Frontal cortex (tissue), 4 donors: ENCODE results near the gene UBE2QL1. TPM values are rescaled to one million over a fixed set of nuclear protein-coding genes. Genes with fewer than 3 reads are reported as not detected.
A peak's percentile ranks its signal among the peaks of the same experiment; 100 is the strongest.

ENCODE experiments used
- DNase-seq, 2 donors: peaks; one replicate each; pipeline ENCODE4 v3.0.0; 2012; ENCODE audit warnings: low spot score in 2 of 2
- FAIRE-seq: peaks from 2 replicates; lab custom pipeline; 2012; peaks lifted over from hg19 to GRCh38; lab: Jason Lieb, UNC
- total RNA-seq: library from RNA; depleted of rRNA; stranded (reverse); fragments of >200 nt; gene quantifications from one replicate; pipeline ENCODE4 v1.2.3, GENCODE V29; 2014
- donor health status: control.
- donor health status: control.
- donor health status: control.

UBE2QL1 gene
- total RNA-seq, 1 donor from 2014 or later, result 39.1 TPM

GRCh38 chr5:6470672-6471071, 22.0 kb downstream of the UBE2QL1 start:
- no peak for FAIRE-seq

GRCh38 chr5:6471252-6471651, 22.6 kb downstream of the UBE2QL1 start:
- FAIRE-seq, result no peak

More at GRCh38 chr5:6470672-6471071, 22.0 kb downstream of the UBE2QL1 start:
- no peak for DNase-seq

GRCh38 chr5:6472792-6473191, 24.1 kb downstream of the UBE2QL1 start:
- FAIRE-seq, result no peak
- DNase-seq, result no peak

More at GRCh38 chr5:6471252-6471651, 22.6 kb downstream of the UBE2QL1 start:
- DNase-seq, result no peak

- no peak for FAIRE-seq
- DNase-seq, result no peak
These were observed 24.6 kb downstream of the UBE2QL1 start for GRCh38 chr5:6473284-6473683.

- no peak for DNase-seq
- FAIRE-seq, result no peak
These were observed 27.1 kb downstream of the UBE2QL1 start for GRCh38 chr5:6475626-6476312.

- DNase-seq (no peak), FAIRE-seq (no peak)
These were observed 27.6 kb downstream of the UBE2QL1 start for GRCh38 chr5:6476313-6476661.

GRCh38 chr5:6478793-6479192, 30.1 kb downstream of the UBE2QL1 start:
- DNase-seq (no peak), FAIRE-seq (no peak)

GRCh38 chr5:6480133-6481051, 31.7 kb downstream of the UBE2QL1 start:
- DNase-seq (no peak), FAIRE-seq (no peak)

GRCh38 chr5:6482735-6483134, 34.1 kb downstream of the UBE2QL1 start:
- no peak for FAIRE-seq
- DNase-seq, result no peak

GRCh38 chr5:6483880-6484382, 35.3 kb downstream of the UBE2QL1 start:
- DNase-seq (no peak), FAIRE-seq (no peak)

GRCh38 chr5:6484446-6484845, 35.8 kb downstream of the UBE2QL1 start:
- no peak for DNase-seq
- FAIRE-seq, result no peak

GRCh38 chr5:6484899-6485298, 36.2 kb downstream of the UBE2QL1 start:
- DNase-seq (no peak), FAIRE-seq (no peak)

- DNase-seq, result no peak
These were observed 36.8 kb downstream of the UBE2QL1 start for GRCh38 chr5:6485441-6485840.

GRCh38 chr5:6486074-6486473, 37.4 kb downstream of the UBE2QL1 start:
- no peak for FAIRE-seq
- DNase-seq, result no peak

More at GRCh38 chr5:6485441-6485840, 36.8 kb downstream of the UBE2QL1 start:
- no peak for FAIRE-seq

- FAIRE-seq (no peak), DNase-seq (no peak)
These were observed 38.4 kb downstream of the UBE2QL1 start for GRCh38 chr5:6487081-6487480.

GRCh38 chr5:6488021-6488420, 39.4 kb downstream of the UBE2QL1 start:
- DNase-seq, result peak; percentile 56 to 59

GRCh38 chr5:6489643-6490185, 41.1 kb downstream of the UBE2QL1 start:
- FAIRE-seq (no peak), DNase-seq (no peak)

More at GRCh38 chr5:6488021-6488420, 39.4 kb downstream of the UBE2QL1 start:
- FAIRE-seq, result peak; percentile 88

GRCh38 chr5:6490246-6490645, 41.6 kb downstream of the UBE2QL1 start:
- DNase-seq (no peak), FAIRE-seq (no peak)

- no peak for FAIRE-seq
These were observed 42.0 kb downstream of the UBE2QL1 start for GRCh38 chr5:6490693-6491092.

GRCh38 chr5:6491196-6491918, 42.7 kb downstream of the UBE2QL1 start:
- no peak for FAIRE-seq
- DNase-seq, result no peak

More at GRCh38 chr5:6490693-6491092, 42.0 kb downstream of the UBE2QL1 start:
- DNase-seq, result no peak
